GM21381 (cell line): Measurements from ENCODE around the gene CDKAL1.
A peak's percentile ranks its signal among the peaks of the same experiment; 100 is the strongest.
"Not testable (repeated sequence)": the region's sequence is repeated elsewhere in the genome, so short reads cannot be mapped to it uniquely, and the experiment has no call there.

Source experiments
- ATAC-seq: cut with Tn5 transposase; IDR thresholded peaks from one replicate; pipeline ENCODE4 v1.9.1; 2021; ENCODE audit warnings: mild to moderate bottlenecking, moderate library complexity; ENCODE audit not compliant: unreplicated experiment

The CDKAL1 gene

GRCh38 chr6:20826378-20826777, 292.1 kb downstream of the CDKAL1 start:
- ATAC-seq = no peak

GRCh38 chr6:20827798-20828197, 293.5 kb downstream of the CDKAL1 start:
- no peak for ATAC-seq

- no peak for ATAC-seq
Observed at GRCh38 chr6:20830576-20830975, 296.3 kb downstream of the CDKAL1 start.

- ATAC-seq = not testable (repeated sequence)
Observed at GRCh38 chr6:20831251-20831650, 297.0 kb downstream of the CDKAL1 start.

GRCh38 chr6:20833881-20834515, 299.7 kb downstream of the CDKAL1 start:
- no peak for ATAC-seq

- ATAC-seq = no peak
Observed at GRCh38 chr6:20835315-20836010, 301.2 kb downstream of the CDKAL1 start.

- no peak for ATAC-seq
Observed at GRCh38 chr6:20837189-20837588, 302.9 kb downstream of the CDKAL1 start.

GRCh38 chr6:20838113-20838512, 303.9 kb downstream of the CDKAL1 start:
- no peak for ATAC-seq

GRCh38 chr6:20839630-20840029, 305.4 kb downstream of the CDKAL1 start:
- no peak for ATAC-seq

- ATAC-seq = no peak
Observed at GRCh38 chr6:20840675-20841074, 306.4 kb downstream of the CDKAL1 start.

- ATAC-seq = no peak
Observed at GRCh38 chr6:20841806-20842205, 307.5 kb downstream of the CDKAL1 start.

GRCh38 chr6:20845592-20845991, 311.3 kb downstream of the CDKAL1 start:
- no peak for ATAC-seq

GRCh38 chr6:20846602-20847028, 312.4 kb downstream of the CDKAL1 start:
- peak; percentile 77 for ATAC-seq

- ATAC-seq = no peak
Observed at GRCh38 chr6:20847904-20848303, 313.6 kb downstream of the CDKAL1 start.

- ATAC-seq = no peak
Observed at GRCh38 chr6:20850686-20851416, 316.6 kb downstream of the CDKAL1 start.

GRCh38 chr6:20851795-20852194, 317.5 kb downstream of the CDKAL1 start:
- no peak for ATAC-seq

- no peak for ATAC-seq
Observed at GRCh38 chr6:20853828-20854227, 319.6 kb downstream of the CDKAL1 start.

- ATAC-seq = no peak
Observed at GRCh38 chr6:20856681-20857288, 322.5 kb downstream of the CDKAL1 start.

GRCh38 chr6:20861481-20861880, 327.2 kb downstream of the CDKAL1 start:
- no peak for ATAC-seq

GRCh38 chr6:20866036-20866435, 331.8 kb downstream of the CDKAL1 start:
- no peak for ATAC-seq

GRCh38 chr6:20866935-20867703, 332.9 kb downstream of the CDKAL1 start:
- no peak for ATAC-seq
